ENCODE results near the gene ASCC3. TPM values are rescaled to one million over a fixed set of nuclear protein-coding genes. Genes with fewer than 3 reads are reported as not detected.

Gene ASCC3
- total and polyA plus RNA-seq, 2 experiments from 2014 or later, result 92.9 to 129 TPM

DNA sequence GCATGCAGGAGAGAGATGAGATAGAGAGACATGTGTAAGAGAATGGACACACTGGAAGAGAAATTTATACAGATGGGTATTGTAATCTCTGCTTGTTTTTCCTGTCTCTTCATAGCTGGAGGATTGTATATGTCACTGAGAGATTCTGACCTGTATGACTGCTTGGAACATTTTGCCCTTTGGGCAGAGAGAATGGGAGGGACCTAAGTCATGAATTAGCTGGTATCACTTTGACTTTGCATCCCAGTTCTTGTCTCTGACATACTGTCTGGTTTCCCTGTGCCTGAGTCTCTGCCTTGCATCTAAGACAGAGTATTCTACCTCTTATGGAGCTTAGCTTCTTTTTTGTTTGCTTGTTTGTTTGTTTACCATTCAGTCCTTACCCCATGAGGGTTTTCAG is 37.0 kb upstream of the ASCC3 start (continued):
- TF ChIP-seq POLR2AphosphoS5 (IDR thresholded peaks at IDR 0.05; ENCODE audit: low read depth), result no peak
- TF ChIP-seq ETS1 (IDR thresholded peaks at IDR 0.05), result no peak
- no peak for TF ChIP-seq JUNB (IDR thresholded peaks at IDR 0.05; ENCODE audit: unreplicated experiment)

GRCh38 chr6:100915876-100916275 is 34.7 kb upstream of the ASCC3 start:
- Mint-ChIP-seq H3K27ac (no peak overlapping the region), H3K4me1 (no peaks in the 10 kb centered on the region; the same call in 2 of the 3 replicates)

DNA sequence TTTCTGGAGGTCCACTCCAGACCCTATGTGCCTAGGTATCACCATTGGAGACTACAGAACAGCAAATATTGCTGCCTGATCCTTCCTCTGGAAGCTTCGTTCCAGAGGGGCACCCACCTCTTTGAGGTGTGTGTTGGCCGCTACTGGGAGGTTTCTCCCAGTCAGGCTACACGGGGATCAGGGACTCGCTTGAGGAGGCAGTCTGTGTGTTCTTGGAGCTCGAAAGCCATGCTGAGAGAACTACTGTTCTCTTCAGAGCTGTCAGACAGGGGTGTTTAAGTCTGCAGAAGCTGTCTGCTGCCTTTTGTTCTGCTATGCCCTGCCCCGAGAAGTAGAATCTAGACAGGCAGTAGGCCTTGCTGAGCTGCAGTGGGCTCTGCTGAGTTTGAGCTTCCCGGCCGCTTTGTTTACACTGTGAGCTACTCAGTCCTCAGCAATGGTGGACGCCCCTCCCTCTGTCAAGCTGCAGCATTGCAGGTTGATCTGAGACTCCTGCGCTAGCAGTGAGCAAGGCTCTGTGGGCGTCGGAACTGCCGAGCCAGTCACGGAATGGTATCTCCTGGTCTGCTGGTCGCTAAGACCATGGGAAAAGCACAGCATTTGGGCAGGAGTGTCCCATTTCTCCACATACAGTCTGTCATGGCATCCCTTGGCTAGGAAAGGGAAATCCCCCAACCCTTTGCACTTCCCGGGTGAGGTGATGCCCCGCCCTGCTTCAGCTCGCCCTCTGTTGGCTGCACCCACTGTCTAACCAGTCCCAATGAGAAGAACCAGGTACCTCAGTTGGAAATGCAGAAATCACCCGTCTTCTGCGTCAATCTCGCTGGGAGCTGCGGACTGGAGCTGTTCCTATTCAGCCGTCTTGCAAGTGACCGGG is 32.5 kb upstream of the ASCC3 start:
- Mint-ChIP-seq H3K9me3 (no peaks in the 10 kb centered on the region; the same call in 1 of the 3 replicates), H3K36me3 (ENCODE audit: low read depth) (no peaks in the 10 kb centered on the region), H3K27me3 (ENCODE audit: insufficient read depth, low read depth, poor library complexity) (peaks cover 8% of the 10 kb centered on the region), H3K4me3 (no peak overlapping the region), H3K4me1 (no peaks in the 10 kb centered on the region; the same call in 2 of the 3 replicates), H3K27ac (no peak overlapping the region)
- Histone ChIP-seq H3K4me2 (0 out of 2 replicates have a peak overlapping the region, but pooled peaks have one; percentile 56), H4K20me1 (replicated peaks; ENCODE audit: insufficient read depth) (no peaks in the 10 kb centered on the region), H3K4me3 (peak overlapping the region; percentile 48), H3K79me2 (replicated peaks; ENCODE audit: insufficient read depth) (no peaks in the 10 kb centered on the region), H2AFZ (peak overlapping the region; percentile 95), H3K27me3 (ENCODE audit: insufficient read depth) (no peaks in the 10 kb centered on the region), H3K9me2 (ENCODE audit: insufficient read depth) (no peaks in the 10 kb centered on the region), H3K4me1 (ENCODE audit: insufficient read depth) (no peaks in the 10 kb centered on the region), H3K36me3 (ENCODE audit: insufficient read depth) (no peaks in the 10 kb centered on the region), H3F3A (replicated peaks; ENCODE audit: low read depth) (no peaks in the 10 kb centered on the region), H3K27ac (ENCODE audit: low read depth) (no peak overlapping the region)
- ATAC-seq, result peak; percentile 95
- peak; percentile 69 for DNase-seq (ENCODE audit: low spot score)
- TF ChIP-seq EZH2 (IDR thresholded peaks at IDR 0.05; ENCODE audit: low read depth, unreplicated experiment), result no peak
- no peak for TF ChIP-seq ZNF331 (CRISPR knock-in tag; IDR thresholded peaks at IDR 0.05; ENCODE audit: low read depth)
- TF ChIP-seq, protein P1, sequence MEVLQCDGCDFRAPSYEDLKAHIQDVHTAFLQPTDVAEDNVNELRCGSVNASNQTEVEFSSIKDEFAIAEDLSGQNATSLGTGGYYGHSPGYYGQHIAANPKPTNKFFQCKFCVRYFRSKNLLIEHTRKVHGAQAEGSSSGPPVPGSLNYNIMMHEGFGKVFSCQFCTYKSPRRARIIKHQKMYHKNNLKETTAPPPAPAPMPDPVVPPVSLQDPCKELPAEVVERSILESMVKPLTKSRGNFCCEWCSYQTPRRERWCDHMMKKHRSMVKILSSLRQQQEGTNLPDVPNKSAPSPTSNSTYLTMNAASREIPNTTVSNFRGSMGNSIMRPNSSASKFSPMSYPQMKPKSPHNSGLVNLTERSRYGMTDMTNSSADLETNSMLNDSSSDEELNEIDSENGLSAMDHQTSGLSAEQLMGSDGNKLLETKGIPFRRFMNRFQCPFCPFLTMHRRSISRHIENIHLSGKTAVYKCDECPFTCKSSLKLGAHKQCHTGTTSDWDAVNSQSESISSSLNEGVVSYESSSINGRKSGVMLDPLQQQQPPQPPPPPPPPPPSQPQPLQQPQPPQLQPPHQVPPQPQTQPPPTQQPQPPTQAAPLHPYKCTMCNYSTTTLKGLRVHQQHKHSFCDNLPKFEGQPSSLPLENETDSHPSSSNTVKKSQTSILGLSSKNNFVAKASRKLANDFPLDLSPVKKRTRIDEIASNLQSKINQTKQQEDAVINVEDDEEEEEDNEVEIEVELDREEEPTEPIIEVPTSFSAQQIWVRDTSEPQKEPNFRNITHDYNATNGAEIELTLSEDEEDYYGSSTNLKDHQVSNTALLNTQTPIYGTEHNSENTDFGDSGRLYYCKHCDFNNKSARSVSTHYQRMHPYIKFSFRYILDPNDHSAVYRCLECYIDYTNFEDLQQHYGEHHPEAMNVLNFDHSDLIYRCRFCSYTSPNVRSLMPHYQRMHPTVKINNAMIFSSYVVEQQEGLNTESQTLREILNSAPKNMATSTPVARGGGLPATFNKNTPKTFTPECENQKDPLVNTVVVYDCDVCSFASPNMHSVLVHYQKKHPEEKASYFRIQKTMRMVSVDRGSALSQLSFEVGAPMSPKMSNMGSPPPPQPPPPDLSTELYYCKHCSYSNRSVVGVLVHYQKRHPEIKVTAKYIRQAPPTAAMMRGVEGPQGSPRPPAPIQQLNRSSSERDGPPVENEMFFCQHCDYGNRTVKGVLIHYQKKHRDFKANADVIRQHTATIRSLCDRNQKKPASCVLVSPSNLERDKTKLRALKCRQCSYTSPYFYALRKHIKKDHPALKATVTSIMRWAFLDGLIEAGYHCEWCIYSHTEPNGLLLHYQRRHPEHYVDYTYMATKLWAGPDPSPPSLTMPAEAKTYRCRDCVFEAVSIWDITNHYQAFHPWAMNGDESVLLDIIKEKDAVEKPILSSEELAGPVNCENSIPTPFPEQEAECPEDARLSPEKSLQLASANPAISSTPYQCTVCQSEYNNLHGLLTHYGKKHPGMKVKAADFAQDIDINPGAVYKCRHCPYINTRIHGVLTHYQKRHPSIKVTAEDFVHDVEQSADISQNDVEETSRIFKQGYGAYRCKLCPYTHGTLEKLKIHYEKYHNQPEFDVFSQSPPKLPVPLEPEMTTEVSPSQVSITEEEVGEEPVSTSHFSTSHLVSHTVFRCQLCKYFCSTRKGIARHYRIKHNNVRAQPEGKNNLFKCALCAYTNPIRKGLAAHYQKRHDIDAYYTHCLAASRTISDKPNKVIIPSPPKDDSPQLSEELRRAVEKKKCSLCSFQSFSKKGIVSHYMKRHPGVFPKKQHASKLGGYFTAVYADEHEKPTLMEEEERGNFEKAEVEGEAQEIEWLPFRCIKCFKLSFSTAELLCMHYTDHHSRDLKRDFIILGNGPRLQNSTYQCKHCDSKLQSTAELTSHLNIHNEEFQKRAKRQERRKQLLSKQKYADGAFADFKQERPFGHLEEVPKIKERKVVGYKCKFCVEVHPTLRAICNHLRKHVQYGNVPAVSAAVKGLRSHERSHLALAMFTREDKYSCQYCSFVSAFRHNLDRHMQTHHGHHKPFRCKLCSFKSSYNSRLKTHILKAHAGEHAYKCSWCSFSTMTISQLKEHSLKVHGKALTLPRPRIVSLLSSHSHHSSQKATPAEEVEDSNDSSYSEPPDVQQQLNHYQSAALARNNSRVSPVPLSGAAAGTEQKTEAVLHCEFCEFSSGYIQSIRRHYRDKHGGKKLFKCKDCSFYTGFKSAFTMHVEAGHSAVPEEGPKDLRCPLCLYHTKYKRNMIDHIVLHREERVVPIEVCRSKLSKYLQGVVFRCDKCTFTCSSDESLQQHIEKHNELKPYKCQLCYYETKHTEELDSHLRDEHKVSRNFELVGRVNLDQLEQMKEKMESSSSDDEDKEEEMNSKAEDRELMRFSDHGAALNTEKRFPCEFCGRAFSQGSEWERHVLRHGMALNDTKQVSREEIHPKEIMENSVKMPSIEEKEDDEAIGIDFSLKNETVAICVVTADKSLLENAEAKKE (CRISPR knock-in tag; IDR thresholded peaks at IDR 0.05), result no peak

More at GRCh38 chr6:100915876-100916275, 34.7 kb upstream of the ASCC3 start:
- Histone ChIP-seq H3K36me3 (ENCODE audit: insufficient read depth) (no peaks in the 10 kb centered on the region), H3K4me1 (ENCODE audit: insufficient read depth) (no peaks in the 10 kb centered on the region), H2AFZ (no peak overlapping the region), H3K27me3 (ENCODE audit: insufficient read depth) (no peaks in the 10 kb centered on the region), H3F3A (replicated peaks; ENCODE audit: low read depth) (no peaks in the 10 kb centered on the region), H3K79me2 (replicated peaks; ENCODE audit: insufficient read depth) (no peaks in the 10 kb centered on the region), H3K4me3 (no peak overlapping the region), H3K4me2 (no peak overlapping the region), H4K20me1 (replicated peaks; ENCODE audit: insufficient read depth) (no peaks in the 10 kb centered on the region), H3K9me2 (ENCODE audit: insufficient read depth) (no peaks in the 10 kb centered on the region), H3K27ac (ENCODE audit: low read depth) (no peak overlapping the region)
- H3K4me3 Mint-ChIP-seq, result no peak overlapping the region
- ATAC-seq (no peak), DNase-seq (ENCODE audit: low spot score) (no peak)
- peaks cover 8% of the 10 kb centered on the region for H3K27me3 Mint-ChIP-seq (ENCODE audit: insufficient read depth, low read depth, poor library complexity)
- no peaks in the 10 kb centered on the region for H3K9me3 Mint-ChIP-seq
- H3K36me3 Mint-ChIP-seq (ENCODE audit: low read depth), result no peaks in the 10 kb centered on the region
- no peak for TF ChIP-seq EZH2phosphoT487 (IDR thresholded peaks at IDR 0.05; ENCODE audit: unreplicated experiment)
- TF ChIP-seq EZH2 (IDR thresholded peaks at IDR 0.05; ENCODE audit: low read depth, unreplicated experiment), result no peak
- TF ChIP-seq CREB1 (CRISPR knock-in tag; IDR thresholded peaks at IDR 0.05; ENCODE audit: low read depth), result no peak
- no peak for TF ChIP-seq ETS1 (IDR thresholded peaks at IDR 0.05)
- no peak for TF ChIP-seq ZNF114 (CRISPR knock-in tag; IDR thresholded peaks at IDR 0.05)
- TF ChIP-seq POLR2AphosphoS5 (IDR thresholded peaks at IDR 0.05; ENCODE audit: low read depth), result no peak
- no peak for TF ChIP-seq NANOG (IDR thresholded peaks at IDR 0.05; ENCODE audit: borderline replicate concordance)

Measured in GM23338 (cell line).